SK-N-DZ (cell line): Measurements from ENCODE around the gene PRKACA.
A peak's percentile ranks its signal among the peaks of the same experiment; 100 is the strongest.

Experiments used
- DNase-seq: peaks from one replicate; pipeline ENCODE4 v3.0.0-alpha.2; 2015; ENCODE audit warnings: low spot score

Gene PRKACA

DNA sequence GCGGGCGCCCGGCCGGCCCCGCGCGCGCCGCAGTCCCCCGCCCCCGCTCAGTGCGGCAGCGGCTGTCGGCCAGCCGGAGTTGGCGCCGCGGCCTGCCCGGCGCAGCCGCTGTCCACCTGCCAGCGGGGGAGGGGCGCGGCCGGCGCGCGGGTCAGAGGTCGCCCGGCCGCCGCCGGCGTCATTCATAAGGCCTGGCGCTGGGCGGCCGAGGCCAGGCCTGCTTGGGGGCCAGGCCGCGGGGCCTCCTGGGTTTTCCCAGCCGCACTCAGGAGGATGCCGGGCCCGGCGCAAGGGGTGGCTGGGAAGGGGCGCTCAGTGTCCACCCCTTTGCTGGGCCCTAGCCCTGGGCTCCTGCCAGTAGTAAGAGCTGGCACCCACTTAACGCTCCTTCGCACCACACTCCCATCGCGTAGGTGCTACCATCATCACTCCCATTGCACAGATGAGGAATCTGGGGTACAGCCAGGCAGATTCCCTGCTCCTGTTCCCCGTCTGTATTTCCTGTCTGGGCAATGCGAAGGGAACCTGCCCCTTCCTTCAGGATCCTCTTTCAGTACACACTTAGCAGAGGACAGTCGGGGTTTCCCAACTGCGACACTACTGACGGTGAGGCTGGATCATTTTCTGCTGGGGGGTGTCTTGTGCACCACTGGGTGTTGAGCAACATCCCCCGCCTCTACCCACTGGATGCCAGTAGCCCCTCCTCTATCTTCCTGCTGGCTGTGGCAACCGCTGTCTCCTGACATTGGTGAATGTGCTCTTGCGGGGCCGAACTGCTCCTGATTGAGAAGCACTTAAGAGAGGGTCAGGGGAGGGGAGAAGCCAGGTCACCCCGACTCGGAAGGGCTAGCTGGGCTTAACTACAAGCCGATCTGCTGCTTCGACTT lies 846 bp upstream of the PRKACA start:
- peak; percentile 36 for DNase-seq

GRCh38 chr19:14116918-14117578 lies 514 bp downstream of the PRKACA start:
- DNase-seq, result no peak

DNA sequence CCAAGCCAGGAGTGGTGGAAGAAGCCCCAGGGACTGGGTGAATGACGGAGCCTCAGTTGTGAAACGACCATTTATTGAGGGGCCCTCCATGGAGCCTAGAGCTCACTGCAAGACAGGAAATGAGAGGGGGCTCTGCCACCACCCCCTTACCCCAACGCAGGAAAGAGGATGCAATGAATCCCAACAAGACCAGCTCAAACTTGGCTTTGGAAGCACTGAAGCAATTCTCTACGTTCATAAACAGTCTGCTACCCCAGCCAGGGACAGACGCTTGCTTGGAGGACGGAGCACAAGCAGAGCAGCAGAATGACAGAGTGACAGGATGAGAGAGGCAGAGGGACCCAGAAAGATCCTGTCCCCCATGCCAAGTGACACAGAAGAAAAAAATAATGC lies 1.0 kb downstream of the PRKACA start:
- no peak for DNase-seq

DNA sequence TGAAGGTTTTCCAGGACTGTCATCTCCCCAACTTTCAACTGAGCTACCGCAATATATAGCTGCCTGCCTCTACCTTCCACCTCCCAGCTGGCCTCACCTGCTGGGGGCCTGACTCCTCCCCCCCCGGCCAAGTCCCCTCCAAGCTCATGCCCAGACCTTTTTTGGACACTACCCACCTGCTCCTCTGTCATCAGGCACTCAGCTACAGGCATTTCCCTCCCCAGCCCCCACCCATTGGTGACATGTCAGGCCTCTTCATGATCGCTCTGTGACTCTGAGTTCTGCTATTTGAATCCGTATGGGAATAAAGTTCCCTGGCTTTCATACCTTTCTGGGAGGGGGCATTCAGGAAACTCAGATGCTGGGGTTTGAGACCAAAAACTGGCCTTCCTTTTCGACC lies 1.8 kb downstream of the PRKACA start:
- DNase-seq, result no peak

DNA sequence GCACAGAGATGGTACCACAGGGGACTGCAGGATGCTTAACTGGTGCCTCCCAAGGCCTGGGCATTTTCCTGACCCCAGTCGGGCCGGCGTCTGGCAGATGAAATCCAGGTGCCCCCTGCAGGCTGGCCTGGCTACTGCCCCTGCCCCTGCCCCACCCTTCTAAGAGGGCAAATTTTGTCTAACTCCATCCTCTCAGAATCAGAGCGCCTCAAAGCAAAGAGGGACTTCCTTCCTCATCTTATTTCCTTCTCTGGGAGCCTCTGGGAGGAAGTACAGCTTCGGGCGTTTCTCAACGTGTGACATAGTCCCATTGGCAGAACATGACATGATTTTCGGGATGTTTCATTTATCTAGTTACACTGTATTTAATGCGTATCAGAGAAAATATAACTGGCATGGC lies 2.7 kb downstream of the PRKACA start:
- no peak for DNase-seq

GRCh38 chr19:14114439-14114838 lies 3.1 kb downstream of the PRKACA start:
- no peak for DNase-seq

DNA sequence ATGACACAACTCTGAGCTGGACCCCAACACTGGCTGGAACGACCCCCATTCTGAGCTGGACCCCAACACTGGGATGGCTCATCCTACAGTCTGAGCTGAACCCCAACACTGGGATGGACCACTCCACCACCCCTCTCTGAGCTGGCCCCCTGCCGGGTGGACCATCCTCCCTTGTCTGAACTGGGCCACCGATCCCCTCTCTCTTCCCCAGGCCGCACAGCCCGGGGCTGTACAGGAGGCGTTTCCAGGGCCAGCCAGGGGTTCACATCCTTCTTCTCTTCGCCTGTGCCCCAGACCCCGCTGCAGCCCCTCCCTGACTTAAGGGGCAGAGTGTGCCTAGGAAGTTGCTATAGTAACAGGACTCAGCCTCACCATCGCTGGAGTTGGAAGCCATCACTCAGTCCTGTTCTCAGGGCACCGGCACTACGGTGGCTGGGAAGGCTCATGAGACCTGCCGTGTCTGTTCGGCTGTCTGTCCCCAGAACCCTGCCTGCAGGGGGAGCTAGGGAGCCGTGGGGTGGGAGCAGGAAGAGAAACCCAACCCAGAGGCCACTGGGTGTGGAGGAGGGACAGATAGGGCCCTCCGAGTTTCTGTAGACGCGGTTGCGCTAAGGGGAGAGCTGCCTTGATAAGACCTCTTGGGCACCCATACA lies 3.7 kb downstream of the PRKACA start:
- no peak for DNase-seq

- DNase-seq, result no peak
Measured at GRCh38 chr19:14112809-14113385, 4.7 kb downstream of the PRKACA start.

- no peak for DNase-seq
Measured at GRCh38 chr19:14112051-14112808, 5.3 kb downstream of the PRKACA start.

GRCh38 chr19:14111486-14111885 lies 6.1 kb downstream of the PRKACA start:
- no peak for DNase-seq

GRCh38 chr19:14110650-14111049 lies 6.9 kb downstream of the PRKACA start:
- DNase-seq, result no peak

GRCh38 chr19:14107581-14108461 lies 9.7 kb downstream of the PRKACA start:
- DNase-seq, result no peak

GRCh38 chr19:14106840-14107239 lies 10.7 kb downstream of the PRKACA start:
- DNase-seq, result no peak

DNA sequence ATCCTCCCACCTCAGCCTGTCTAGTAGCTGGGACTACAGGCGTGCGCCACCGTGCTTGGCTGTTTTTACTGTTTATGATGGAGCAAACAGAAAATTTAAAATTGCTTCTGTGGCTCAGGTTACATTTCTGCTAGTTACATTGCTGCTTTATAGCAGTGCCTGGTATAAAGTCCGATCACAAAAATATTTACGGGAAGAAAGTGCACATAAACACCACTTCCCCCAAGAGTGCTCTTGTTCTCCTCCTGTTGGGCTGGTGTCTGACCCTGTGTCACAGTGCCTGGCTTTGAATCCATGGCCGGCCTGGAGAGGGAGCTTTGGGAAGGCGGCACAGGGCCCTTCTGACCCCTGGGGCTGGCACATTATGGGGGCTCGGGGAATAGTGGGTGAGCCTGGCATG lies 11.9 kb downstream of the PRKACA start:
- no peak for DNase-seq

DNA sequence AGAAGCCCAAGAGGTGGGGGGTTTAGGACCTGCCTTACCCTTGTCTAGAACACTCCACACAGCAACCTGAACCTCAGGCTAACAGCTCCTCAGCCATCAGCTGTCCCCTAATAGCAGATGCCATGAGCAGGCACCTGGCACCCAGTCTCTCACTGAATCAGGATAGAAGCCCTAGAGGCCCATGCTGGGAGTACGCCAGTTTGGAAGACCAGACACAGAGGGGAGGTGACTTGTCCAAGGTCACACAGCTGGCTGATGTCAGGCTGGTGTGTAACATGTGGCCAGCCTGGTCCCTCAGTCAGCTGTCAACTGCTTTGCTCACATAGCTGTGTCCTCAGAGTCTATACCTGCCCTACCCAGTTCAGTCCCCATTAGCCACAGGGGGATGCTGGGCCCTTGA lies 14.3 kb downstream of the PRKACA start:
- DNase-seq, result no peak

- DNase-seq, result no peak
Measured at GRCh38 chr19:14102756-14103155, 14.8 kb downstream of the PRKACA start.

- no peak for DNase-seq
Measured at GRCh38 chr19:14102102-14102696, 15.4 kb downstream of the PRKACA start.

DNA sequence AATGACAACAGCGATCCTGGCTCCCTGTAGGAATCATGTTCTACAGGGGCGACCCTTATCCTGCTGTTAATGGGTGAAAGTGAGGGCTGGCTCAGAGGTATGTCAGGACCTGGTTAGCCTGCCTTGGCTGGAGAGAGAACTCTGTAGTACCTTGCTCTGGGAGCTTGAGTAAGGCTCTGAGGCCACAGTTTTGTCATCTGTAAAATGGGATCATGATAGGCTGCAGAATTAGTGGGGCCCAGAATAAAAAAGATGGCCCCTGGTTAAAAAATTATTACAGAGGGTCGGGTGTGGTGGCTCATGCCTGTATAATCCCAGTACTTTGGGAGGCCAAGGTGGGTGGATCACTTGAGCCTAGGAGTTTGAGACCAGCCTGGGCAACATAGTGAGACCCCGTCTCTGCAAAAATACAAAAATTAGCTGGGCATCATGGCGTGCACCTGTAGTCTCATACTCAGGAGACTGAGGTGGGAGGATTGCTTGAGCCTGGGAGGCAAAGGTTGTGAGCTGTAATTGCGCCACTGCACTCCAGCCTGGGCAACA lies 16.5 kb downstream of the PRKACA start:
- DNase-seq, result no peak

- DNase-seq, result no peak
Measured at GRCh38 chr19:14097532-14098151, 19.9 kb downstream of the PRKACA start.
